H9 (cell line): ENCODE results near the gene CCSER1. TPM values are rescaled to one million over a fixed set of nuclear protein-coding genes. Genes with fewer than 3 reads are reported as not detected.

Source experiments
- DNase-seq: peaks from one replicate; pipeline ENCODE4 v3.0.0-alpha.2; 2017
- H2AFZ ChIP-seq: one replicate; pipeline ENCODE4 v1.6.1; 2013; ENCODE audit warnings: mild to moderate bottlenecking, low read length, control low read depth, moderate library complexity
- H2AK5ac ChIP-seq: 2 replicates; pipeline ENCODE4 v1.6.1; 2013; ENCODE audit warnings: low read length, control low read depth, mixed read lengths; ENCODE audit not compliant: insufficient read length
- H2BK120ac ChIP-seq: one replicate; pipeline ENCODE4 v1.6.1; 2013; ENCODE audit warnings: low read depth, mild to moderate bottlenecking, low read length, control low read depth, inconsistent platforms; ENCODE audit not compliant: poor library complexity, severe bottlenecking
- H2BK12ac ChIP-seq: 2 replicates; pipeline ENCODE4 v1.6.1; 2013; ENCODE audit warnings: low read length, control low read depth, mixed read lengths, low read depth; ENCODE audit not compliant: insufficient read length
- H2BK15ac ChIP-seq: 2 replicates; pipeline ENCODE4 v1.6.1; 2013; ENCODE audit warnings: low read depth, low read length, control low read depth
- H2BK20ac ChIP-seq: one replicate; pipeline ENCODE4 v1.6.1; 2013; ENCODE audit warnings: low read depth, mild to moderate bottlenecking, low read length, control low read depth, inconsistent platforms; ENCODE audit not compliant: poor library complexity, severe bottlenecking
- H2BK5ac ChIP-seq: 2 replicates; pipeline ENCODE4 v1.6.1; 2013; ENCODE audit warnings: low read length, control low read depth, mixed read lengths; ENCODE audit not compliant: insufficient read length
- H3K14ac ChIP-seq: 2 replicates; pipeline ENCODE4 v1.6.1; 2013; ENCODE audit warnings: low read length, control low read depth; ENCODE audit not compliant: insufficient read depth
- H3K18ac ChIP-seq: 2 replicates; pipeline ENCODE4 v1.6.1; 2013; ENCODE audit warnings: low read depth, mild to moderate bottlenecking, mixed read lengths, low read length, control low read depth; ENCODE audit not compliant: insufficient read length
- H3K23ac ChIP-seq: 2 replicates; pipeline ENCODE4 v1.6.1; 2013; ENCODE audit warnings: low read length, control low read depth, mixed read lengths, low read depth; ENCODE audit not compliant: insufficient read length
- H3K23me2 ChIP-seq: 2 replicates; pipeline ENCODE4 v1.6.1; 2013; ENCODE audit warnings: low read depth, mild to moderate bottlenecking, mixed read lengths, low read length, control low read depth; ENCODE audit not compliant: insufficient read length, poor library complexity, severe bottlenecking
- H3K27ac ChIP-seq: 2 replicates; pipeline ENCODE4 v1.5.1; 2013; ENCODE audit warnings: low read length, control low read depth, mixed read lengths, low read depth; ENCODE audit not compliant: insufficient read length
- H3K27me3 ChIP-seq: 2 replicates; pipeline ENCODE4 v1.6.1; 2013; ENCODE audit warnings: low read length, control low read depth, inconsistent platforms; ENCODE audit not compliant: insufficient read depth
- H3K4ac ChIP-seq: 2 replicates; pipeline ENCODE4 v1.6.1; 2013; ENCODE audit warnings: low read depth, mild to moderate bottlenecking, control low read depth, inconsistent platforms, low read length, moderate library complexity
- H3K4me1 ChIP-seq: 2 replicates; pipeline ENCODE4 v1.6.1; 2013; ENCODE audit warnings: low read length, control low read depth, inconsistent platforms; ENCODE audit not compliant: insufficient read depth
- H3K4me2 ChIP-seq: 2 replicates; pipeline ENCODE4 v1.6.1; 2013; ENCODE audit warnings: low read length, control low read depth, mixed read lengths; ENCODE audit not compliant: insufficient read length, insufficient read depth
- H3K56ac ChIP-seq: 2 replicates; pipeline ENCODE4 v1.6.1; 2013; ENCODE audit warnings: low read depth, mild to moderate bottlenecking, mixed read lengths, low read length, control low read depth; ENCODE audit not compliant: insufficient read length
- H3K79me1 ChIP-seq: 2 replicates; pipeline ENCODE4 v1.6.1; 2013; ENCODE audit warnings: low read depth, mild to moderate bottlenecking, moderate library complexity, low read length, control low read depth, inconsistent platforms; ENCODE audit not compliant: insufficient read depth, poor library complexity, severe bottlenecking
- H3K79me2 ChIP-seq: 2 replicates; pipeline ENCODE4 v1.6.1; 2013; ENCODE audit warnings: low read length, control low read depth, inconsistent platforms; ENCODE audit not compliant: insufficient read depth
- H3K9ac ChIP-seq: 2 replicates; pipeline ENCODE4 v1.6.1; 2013; ENCODE audit warnings: low read length, control low read depth, mixed read lengths; ENCODE audit not compliant: insufficient read length; ENCODE audit errors: extremely low read depth
- H3K9me3 ChIP-seq: one replicate; pipeline ENCODE4 v1.6.1; 2013; ENCODE audit warnings: low read depth, low read length, inconsistent platforms; ENCODE audit not compliant: control insufficient read depth
- H3T11ph ChIP-seq: one replicate; pipeline ENCODE4 v1.6.1; 2013; ENCODE audit warnings: mild to moderate bottlenecking, low read length, control low read depth, inconsistent platforms
- H4K20me1 ChIP-seq: one replicate; pipeline ENCODE4 v1.6.1; 2013; ENCODE audit not compliant: control insufficient read depth, insufficient read length, insufficient read depth
- H4K5ac ChIP-seq: 2 replicates; pipeline ENCODE4 v1.6.1; 2013; ENCODE audit warnings: low read depth, mild to moderate bottlenecking, mixed read lengths, low read length, control low read depth; ENCODE audit not compliant: insufficient read length
- H4K8ac ChIP-seq: replicated peaks from 2 replicates; pipeline ENCODE4 v1.6.1; 2013; ENCODE audit warnings: low read length, control low read depth, mixed read lengths, low read depth; ENCODE audit not compliant: insufficient read length
- H4K91ac ChIP-seq: 2 replicates; pipeline ENCODE4 v1.6.1; 2013; ENCODE audit warnings: low read depth, mild to moderate bottlenecking, moderate library complexity, mixed read lengths, low read length, control low read depth; ENCODE audit not compliant: insufficient read length
- H3K27ac Mint-ChIP-seq, 3 experiments: 2 replicates in 2 of 3; 3 replicates in 1 of 3; pipeline ENCODE4 v1.8.0; 2020 to 2021; ENCODE audit warnings: mixed read lengths in 3 of 3, mild to moderate bottlenecking in 1 of 3, moderate library complexity in 1 of 3
- H3K27me3 Mint-ChIP-seq: 2 replicates; pipeline ENCODE4 v1.8.0; 2021; ENCODE audit warnings: low read depth, mild to moderate bottlenecking, moderate library complexity, mixed read lengths
- H3K36me3 Mint-ChIP-seq, 3 experiments: 2 replicates in 2 of 3; 3 replicates in 1 of 3; pipeline ENCODE4 v1.8.0; 2020 to 2021; ENCODE audit warnings: low read depth in 3 of 3, mixed read lengths in 3 of 3; ENCODE audit not compliant: insufficient read depth in 1 of 3
- H3K4me1 Mint-ChIP-seq, 2 experiments: 2 replicates each; pipeline ENCODE4 v1.8.0; 2020; ENCODE audit warnings: mixed read lengths in 2 of 2
- H3K4me3 Mint-ChIP-seq, 2 experiments: 2 replicates in 1 of 2; 3 replicates in 1 of 2; pipeline ENCODE4 v1.8.0; 2020 to 2021; ENCODE audit warnings: mild to moderate bottlenecking in 2 of 2, mixed read lengths in 2 of 2, moderate library complexity in 1 of 2
- H3K9me3 Mint-ChIP-seq, 2 experiments: 2 replicates in 1 of 2; 3 replicates in 1 of 2; pipeline ENCODE4 v1.8.0; 2020; ENCODE audit warnings: mild to moderate bottlenecking in 2 of 2, mixed read lengths in 2 of 2, moderate library complexity in 1 of 2
- WGBS: extraction: QIAGEN DNeasy Blood & Tissue Kit; methylation state at CpG from one replicate; pipeline ENCODE4 v1.1.7; 2013; ENCODE audit warnings: missing lambda C conversion rate, low lambda C conversion rate, mixed read lengths; ENCODE audit not compliant: insufficient read length; ENCODE audit errors: extremely low coverage; 5-methylcytosine and 5-hydroxymethylcytosine counted together
- total RNA-seq: library from RNA; stranded (reverse); gene quantifications from 2 replicates; pipeline ENCODE4 v1.2.1, GENCODE V29; 2021
- TF ChIP-seq, protein P1 (sequence below): fragments of 200-600 bp; sonication (generic); conservative IDR thresholded peaks from 3 replicates; pipeline ENCODE4 v1.8.0; 2021; ENCODE audit warnings: antibody characterized with exemption, mild to moderate bottlenecking

Gene CCSER1
- total RNA-seq, 1 experiment from 2014 or later, result 0.37 TPM

DNA sequence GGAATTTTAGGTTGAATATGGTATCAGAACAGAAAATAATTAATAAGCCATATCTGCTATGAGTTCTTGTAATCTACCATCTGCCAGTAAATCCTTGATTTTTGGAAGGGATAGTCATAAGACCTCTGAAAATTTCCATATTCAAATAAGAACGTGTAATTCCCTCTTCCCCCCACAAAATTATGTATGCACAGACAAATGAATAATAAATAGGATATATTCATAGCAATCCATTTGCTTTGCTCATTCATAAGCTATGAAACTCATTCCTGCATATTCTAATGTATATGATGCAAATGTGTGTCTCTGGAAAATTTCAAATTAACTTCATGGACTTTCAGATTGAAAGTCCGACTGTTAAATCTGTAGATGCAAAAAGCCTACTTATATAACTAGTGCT, 1343.5 kb downstream of the CCSER1 start:
- H2AK5ac ChIP-seq, result no peak overlapping the region
- no peak overlapping the region for H2BK12ac ChIP-seq
- Mint-ChIP-seq H3K4me3 (no peak overlapping the region), H3K27ac (no peak overlapping the region), H3K9me3 (peaks cover 2 to 7% of the 10 kb centered on the region in 2 experiments; a peak in 3 of 5 replicates), H3K27me3 (no peaks in the 10 kb centered on the region), H3K36me3 (peaks cover 0 to 2% (median 0%) of the 10 kb centered on the region in 3 experiments; a peak in 1 of 7 replicates), H3K4me1 (no peaks in the 10 kb centered on the region)
- no peak overlapping the region for H3K18ac ChIP-seq
- no peak overlapping the region for H4K5ac ChIP-seq
- H3K56ac ChIP-seq, result no peak overlapping the region
- no peak overlapping the region for H3T11ph ChIP-seq
- H3K23me2 ChIP-seq, result no peaks in the 10 kb centered on the region
- no peaks in the 10 kb centered on the region for H3K79me1 ChIP-seq
- H2BK5ac ChIP-seq, result no peak overlapping the region
- no peak overlapping the region for H3K9ac ChIP-seq
- H3K4me1 ChIP-seq, result no peaks in the 10 kb centered on the region
- no peak overlapping the region for H3K4ac ChIP-seq
- TF ChIP-seq, protein P1, sequence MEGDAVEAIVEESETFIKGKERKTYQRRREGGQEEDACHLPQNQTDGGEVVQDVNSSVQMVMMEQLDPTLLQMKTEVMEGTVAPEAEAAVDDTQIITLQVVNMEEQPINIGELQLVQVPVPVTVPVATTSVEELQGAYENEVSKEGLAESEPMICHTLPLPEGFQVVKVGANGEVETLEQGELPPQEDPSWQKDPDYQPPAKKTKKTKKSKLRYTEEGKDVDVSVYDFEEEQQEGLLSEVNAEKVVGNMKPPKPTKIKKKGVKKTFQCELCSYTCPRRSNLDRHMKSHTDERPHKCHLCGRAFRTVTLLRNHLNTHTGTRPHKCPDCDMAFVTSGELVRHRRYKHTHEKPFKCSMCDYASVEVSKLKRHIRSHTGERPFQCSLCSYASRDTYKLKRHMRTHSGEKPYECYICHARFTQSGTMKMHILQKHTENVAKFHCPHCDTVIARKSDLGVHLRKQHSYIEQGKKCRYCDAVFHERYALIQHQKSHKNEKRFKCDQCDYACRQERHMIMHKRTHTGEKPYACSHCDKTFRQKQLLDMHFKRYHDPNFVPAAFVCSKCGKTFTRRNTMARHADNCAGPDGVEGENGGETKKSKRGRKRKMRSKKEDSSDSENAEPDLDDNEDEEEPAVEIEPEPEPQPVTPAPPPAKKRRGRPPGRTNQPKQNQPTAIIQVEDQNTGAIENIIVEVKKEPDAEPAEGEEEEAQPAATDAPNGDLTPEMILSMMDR, result no peak
- no peak overlapping the region for H4K8ac ChIP-seq
- H2AFZ ChIP-seq, result no peak overlapping the region
- H2BK120ac ChIP-seq, result no peak overlapping the region
- H4K20me1 ChIP-seq, result no peaks in the 10 kb centered on the region
- no peaks in the 10 kb centered on the region for H3K27me3 ChIP-seq
- H4K91ac ChIP-seq, result no peak overlapping the region
- no CpG with 5 or more reads among the region's 2 CpGs for WGBS
- no peaks in the 10 kb centered on the region for H3K79me2 ChIP-seq
- no peak overlapping the region for H3K23ac ChIP-seq
- H2BK20ac ChIP-seq, result no peak overlapping the region
- H2BK15ac ChIP-seq, result no peak overlapping the region
- H3K4me2 ChIP-seq, result no peak overlapping the region
- H3K9me3 ChIP-seq, result no peaks in the 10 kb centered on the region
- DNase-seq, result no peak
- H3K14ac ChIP-seq, result no peak overlapping the region
- H3K27ac ChIP-seq, result no peak overlapping the region
